Measurements from ENCODE around the gene PITPNM1.
"Not testable (repeated sequence)": the region's sequence is repeated elsewhere in the genome, so short reads cannot be mapped to it uniquely, and the experiment has no call there.

PITPNM1 gene

GRCh38 chr11:67522844-67523555, 17.8 kb upstream of the PITPNM1 start, which contains the start of gene CABP2:
CABP2 (minus strand) TSS chr11:67523446; CDS start chr11:67523326, 120 bp downstream.
- no peak for DNase-seq

DNA sequence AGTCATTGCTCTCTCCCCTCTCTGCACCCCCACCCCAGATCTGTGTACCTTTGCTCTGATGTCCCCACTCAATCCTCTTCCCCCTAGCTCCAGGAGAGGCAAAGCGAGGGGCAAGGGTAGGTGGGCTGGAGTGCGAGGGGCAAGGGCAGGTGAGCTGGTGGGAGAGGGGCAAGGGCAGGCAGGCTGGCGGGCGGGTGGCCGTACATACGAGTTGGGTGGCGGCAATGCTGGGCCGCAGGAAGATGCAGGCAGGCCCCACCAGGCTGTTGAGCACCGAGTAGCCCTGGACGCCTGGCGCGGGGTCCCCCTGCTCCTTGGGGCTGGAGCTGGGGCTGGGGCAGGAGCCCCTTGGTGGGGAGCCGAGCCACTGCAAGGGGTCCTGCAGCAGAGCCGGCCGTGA, 17.2 kb upstream of the PITPNM1 start:
- no peak for DNase-seq

DNA sequence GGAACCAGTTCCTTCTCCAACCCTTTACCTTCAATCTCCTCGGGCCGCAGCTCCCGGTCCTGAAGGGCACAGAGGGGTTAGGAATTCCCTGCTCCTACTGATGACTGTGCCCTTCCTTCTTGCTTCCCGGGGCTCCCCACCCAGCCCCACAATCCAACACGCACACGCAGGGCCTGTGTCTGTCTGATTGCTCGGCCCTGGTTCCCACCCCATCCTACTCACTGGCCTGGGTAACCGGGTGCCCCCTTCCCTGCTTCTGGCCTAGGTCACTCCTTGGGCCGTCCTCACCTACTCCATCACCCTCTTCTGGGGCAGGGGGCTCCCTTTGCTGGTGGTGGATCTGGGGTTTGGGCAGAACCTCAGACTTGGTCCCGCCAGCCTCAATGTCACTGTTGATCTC, 16.8 kb upstream of the PITPNM1 start:
- no peak for DNase-seq

GRCh38 chr11:67520856-67521824, 16.0 kb upstream of the PITPNM1 start:
- no peak for DNase-seq

DNA sequence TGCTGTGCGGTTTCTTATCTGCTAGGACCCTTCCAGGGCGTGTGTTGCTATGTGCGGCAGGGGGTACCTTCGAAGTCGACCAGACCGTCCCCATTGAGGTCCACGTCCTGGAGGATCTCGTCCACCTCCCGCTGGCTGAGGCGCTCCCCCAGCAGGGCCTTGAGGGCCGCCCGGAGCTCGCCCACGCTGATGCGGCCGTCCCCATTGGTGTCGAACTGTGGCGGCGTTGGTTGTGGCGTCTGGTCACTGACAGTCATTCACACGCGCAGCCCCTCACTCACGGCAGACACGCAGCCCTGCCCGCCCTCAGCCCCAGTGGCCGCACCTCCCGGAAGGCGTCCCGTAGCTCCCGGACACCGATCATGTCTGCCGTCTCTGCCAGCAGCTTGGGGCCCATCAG, 14.6 kb upstream of the PITPNM1 start:
- no peak for DNase-seq

DNA sequence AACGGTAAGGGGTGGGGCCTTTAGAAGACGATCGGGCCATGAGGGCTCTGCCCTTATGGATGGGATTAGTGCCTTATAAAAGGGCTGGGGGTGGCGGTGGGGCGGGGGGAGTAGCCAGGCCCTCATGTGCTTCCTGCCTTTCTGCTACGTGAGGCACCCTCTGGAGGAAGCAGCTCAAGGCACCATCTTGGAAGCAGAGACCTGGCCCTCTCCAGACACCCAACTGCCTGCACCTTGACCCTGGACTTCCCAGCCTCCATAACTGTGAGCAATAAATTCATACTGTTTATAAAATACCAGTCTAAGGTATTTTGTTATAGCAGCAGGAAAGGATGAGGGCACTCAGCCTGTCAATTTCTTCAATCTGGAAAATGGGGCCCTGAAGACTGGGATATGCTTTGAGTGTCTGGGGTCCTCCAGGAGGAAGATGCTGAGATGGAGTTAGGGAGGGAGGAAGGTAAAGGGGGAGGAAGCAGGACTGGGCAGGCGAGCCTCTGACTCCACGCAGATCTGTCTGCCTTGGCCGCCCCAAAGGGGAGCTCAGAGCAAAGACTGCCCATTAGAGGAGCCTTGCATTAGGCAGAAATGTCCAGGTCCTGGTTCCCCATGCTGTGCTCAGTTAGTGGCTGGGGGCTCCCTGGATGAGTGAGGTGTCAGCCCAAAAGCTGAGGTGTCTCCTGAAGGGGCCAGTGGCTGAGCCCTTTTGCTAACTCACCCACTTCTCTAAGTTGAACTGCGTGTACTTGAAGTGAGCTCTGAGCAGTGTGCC, 12.8 kb upstream of the PITPNM1 start:
- no peak for DNase-seq

GRCh38 chr11:67516806-67517205, 11.6 kb upstream of the PITPNM1 start:
- no peak for DNase-seq

GRCh38 chr11:67514116-67514515, 9.0 kb upstream of the PITPNM1 start:
- DNase-seq, result no peak

DNA sequence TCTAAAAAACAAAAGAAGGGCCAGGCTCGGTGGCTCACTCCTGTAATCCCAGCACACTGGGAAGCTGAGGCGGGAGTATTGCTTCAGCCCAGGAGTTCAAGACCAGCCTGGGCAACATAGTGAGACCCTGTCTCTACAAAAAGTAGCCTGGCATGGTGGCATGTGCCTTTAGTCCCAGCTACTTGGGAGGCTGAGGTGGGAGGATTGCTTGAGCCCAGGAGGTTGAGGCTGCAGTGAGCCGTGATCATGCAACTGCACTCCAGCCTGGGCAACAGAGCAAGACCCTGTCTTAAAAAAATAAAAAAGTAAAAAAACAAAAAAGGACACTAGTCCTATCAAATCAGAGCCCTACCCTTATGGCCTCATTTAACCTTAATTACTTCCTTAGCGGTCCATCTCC, 6.4 kb upstream of the PITPNM1 start:
- not testable (repeated sequence) for DNase-seq

DNA sequence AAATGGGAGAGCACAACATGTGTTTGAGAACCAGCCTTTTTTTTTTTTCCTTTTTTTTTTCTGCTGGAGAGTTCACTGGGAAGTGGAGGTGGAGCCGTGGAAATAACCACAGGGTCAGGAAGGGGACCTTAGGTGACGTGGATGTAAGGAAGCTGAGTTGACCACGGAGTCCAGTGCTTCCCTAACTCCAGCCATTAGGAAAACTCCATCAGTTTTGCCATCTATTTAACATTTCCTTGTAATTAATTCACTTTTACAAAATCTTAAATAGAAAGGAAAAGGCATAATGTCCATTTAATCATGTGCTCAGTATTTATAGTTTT, 4.8 kb upstream of the PITPNM1 start:
- no peak for DNase-seq

DNA sequence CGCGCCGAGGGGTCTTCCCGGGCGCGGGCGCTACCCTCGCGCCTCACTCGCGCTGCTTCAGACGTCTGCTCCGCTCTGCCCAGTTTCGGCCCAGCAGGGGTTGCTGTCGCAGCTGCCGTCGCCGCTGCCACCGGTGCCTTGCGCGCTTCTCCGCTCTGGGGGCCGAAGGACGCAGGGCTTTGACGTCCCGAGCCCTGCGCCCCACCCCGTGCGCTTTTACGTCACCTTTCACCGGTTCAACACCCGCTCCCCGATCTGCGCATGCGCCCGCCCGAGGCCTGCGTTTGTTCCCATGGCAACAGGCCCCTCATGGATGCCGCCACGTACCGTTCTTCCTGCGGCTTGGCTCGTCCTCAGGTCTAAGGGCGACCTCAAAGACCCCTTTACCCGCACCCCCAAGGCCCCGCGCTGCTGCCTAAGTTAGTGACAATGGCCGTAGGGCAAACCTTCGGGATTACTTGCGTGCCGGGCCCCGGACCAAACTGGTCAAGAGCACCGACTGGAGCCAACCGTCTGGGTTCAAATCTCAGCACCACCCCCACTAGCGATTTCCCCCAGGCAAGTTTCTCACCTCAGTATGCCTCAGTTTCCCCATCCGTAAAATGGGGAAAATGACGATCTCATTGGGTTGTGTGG, 3.4 kb upstream of the PITPNM1 start:
- DNase-seq, result peak; percentile 93

DNA sequence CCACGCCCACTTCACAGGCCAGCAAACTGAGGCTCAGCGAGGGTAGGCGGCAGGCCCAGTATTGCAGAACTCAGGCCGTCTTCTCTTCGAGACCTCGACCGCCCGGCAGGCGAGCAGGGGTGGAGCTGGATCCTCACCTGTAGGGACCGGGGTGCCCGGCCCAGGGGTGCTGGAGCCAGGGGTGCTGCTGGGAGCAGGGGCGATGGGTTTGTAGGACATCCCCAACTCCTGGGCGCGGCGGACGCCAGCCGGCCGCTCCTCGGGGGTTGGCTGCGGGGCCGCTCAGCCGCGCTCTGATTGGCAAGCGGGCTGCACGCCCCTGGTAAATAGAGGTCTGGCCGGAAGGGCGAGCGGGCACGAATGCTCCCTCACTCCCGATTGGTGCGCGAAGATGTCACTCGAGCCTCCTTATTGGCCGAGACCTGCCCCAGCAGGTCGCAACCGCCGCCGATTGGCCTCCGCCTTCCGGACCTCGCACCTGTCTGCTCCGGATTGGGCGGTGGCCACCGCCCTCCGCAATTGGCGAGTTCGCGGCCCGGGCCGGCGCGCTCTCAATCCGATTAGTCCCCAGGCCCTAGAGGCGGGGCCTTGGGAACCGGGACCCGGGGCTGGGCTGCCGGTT, 2.8 kb upstream of the PITPNM1 start, which contains the start of gene CDK2AP2:
Gene CDK2AP2 (minus strand): TSS at position 299 of the 622 bp plus-strand sequence. CDS start 80 bp downstream, at position 219.
- DNase-seq, result peak; percentile 98

GRCh38 chr11:67507242-67507863, 2.2 kb upstream of the PITPNM1 start:
- DNase-seq, result no peak

DNA sequence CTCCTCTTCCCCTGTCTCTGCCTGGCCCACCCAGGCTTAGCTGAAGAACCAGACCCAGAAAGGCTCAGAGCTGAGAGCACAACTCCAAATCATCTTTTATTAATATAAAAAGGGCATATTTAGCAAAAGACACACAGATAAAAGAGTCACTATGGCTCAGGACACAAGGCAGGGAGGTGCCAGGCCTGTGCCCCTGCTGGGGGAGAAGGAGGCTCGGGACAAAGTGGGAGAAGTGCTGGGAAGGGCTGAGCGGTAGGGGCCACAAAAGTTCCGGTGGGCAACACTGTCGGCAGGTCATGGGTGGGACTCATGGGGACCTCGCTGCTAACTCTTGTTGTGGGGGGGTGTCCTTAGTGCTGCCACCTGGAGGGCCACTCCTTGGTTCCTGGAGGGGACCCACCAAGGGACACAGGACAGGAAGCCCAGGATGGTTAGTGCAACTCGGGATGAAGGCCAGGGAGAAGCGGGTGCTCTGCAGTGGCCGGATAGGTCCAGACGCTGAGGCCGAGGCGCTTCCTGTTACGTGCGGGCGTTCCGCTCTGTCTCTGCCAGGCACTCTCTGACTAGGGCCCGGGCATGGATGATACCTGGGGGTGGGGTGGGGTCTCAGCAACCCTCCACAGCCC, 1.4 kb upstream of the PITPNM1 start:
- no peak for DNase-seq

DNA sequence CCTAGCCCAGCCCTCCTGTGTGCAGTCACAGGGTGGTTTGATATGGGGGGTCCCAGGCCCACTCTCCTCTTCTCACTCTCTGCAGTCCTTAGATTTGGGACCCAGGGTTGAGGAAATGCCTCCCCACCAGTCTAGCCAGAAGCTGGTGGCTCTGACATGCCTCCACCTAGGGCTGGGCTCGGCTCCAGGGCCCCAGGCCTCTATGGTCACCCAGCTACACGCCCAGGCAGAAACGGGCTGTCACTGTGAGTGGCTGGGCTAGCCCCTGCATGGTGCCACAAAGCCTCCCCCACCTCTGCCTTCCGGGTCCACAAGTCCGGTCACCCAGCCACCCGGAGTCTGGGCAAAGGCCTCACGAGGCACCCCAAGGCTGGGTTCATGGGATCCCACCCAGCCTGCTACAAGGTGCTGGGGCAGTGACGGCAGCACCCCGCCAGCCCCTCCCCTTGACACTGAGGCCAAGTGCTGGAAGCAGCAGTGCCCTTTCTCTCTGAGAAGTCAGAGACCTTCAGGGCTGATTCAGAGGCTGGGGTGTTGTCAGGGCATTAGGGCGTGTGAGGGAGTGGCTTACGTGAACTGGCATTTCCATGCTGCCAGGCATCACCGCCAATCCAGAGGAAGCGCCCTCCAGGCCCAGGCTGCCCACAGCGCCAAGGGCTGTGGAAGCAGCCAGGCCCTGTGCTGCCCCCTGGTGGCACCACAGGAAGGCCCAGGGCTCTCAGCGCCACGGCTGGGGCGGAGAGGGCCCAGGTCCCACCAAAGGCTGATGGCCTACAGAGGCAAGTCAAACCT, 638 bp upstream of the PITPNM1 start:
- DNase-seq, result peak; percentile 81

GRCh38 chr11:67504005-67504949, 886 bp downstream of the PITPNM1 start:
- peak; percentile 39 for DNase-seq

DNA sequence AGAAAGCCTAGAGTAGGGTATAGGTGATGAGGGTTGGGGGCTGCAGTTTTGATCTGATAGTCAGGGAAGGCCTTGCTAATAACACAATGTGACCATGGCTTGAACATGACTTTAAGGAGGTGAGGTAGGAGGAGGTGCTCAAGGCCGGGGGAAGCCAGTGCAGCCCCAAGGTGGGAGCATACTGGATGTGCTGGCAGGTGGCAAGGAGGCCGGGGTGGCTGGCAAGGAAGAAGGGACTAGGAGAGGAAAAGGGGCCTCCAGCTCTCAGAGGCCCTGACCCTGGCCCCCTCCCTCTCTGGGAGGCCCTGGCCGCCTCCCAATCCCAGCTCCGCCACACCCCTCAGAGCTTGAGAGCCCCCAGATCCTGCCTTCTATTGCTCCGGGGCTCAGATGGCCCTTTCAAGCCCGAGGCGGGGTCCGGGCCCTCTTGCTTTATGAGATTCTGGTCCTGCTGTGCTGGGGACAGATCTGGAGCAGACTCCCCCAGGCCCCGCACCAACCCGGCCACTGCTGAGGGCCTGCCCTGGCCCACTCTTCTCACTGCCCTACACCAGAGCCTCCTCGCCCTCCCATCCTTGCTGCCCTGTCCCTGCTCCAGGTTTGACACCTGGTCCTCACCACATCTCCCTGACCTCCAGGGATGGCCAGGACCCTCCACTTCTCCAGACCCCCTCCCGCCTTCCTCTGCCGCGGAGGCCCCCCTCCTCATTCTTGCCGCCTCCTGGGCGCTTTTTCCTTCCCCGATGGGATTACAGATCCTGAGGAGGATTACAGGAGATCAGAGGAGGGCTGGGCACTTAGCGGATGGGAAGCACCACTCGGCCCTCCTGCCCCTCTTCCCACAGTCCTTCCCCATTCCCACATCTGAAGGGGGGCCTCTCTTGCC, 1.8 kb downstream of the PITPNM1 start:
- no peak for DNase-seq

- no peak for DNase-seq
Measured at GRCh38 chr11:67502328-67502979, 2.7 kb downstream of the PITPNM1 start.
